GM19324 (cell line): ENCODE measurements around the gene MEMO1.
A peak's percentile ranks its signal among the peaks of the same experiment; 100 is the strongest.
"Not testable (repeated sequence)": the region's sequence is repeated elsewhere in the genome, so short reads cannot be mapped to it uniquely, and the experiment has no call there.

Experiments used
- ATAC-seq: cut with Tn5 transposase; IDR thresholded peaks from one replicate; pipeline ENCODE4 v1.9.1; 2021; ENCODE audit warnings: mild to moderate bottlenecking, moderate library complexity; ENCODE audit not compliant: unreplicated experiment, low FRiP score

Gene MEMO1

GRCh38 chr2:32010670-32011484 is at the start of gene MEMO1:
Gene MEMO1, minus strand, starts transcription at chr2:32011008. Its CDS starts 761 bp downstream, at chr2:32010247.
- ATAC-seq = peak; percentile 72

GRCh38 chr2:32060266-32060665 is 49.5 kb upstream of the MEMO1 start:
- ATAC-seq = no peak

GRCh38 chr2:32058130-32058529 is 47.3 kb upstream of the MEMO1 start:
- no peak for ATAC-seq

- ATAC-seq = not testable (repeated sequence)
Observed at GRCh38 chr2:32054583-32054982, 43.8 kb upstream of the MEMO1 start.

GRCh38 chr2:32051836-32052439 is 41.1 kb upstream of the MEMO1 start:
- ATAC-seq = no peak

GRCh38 chr2:32043561-32043960 is 32.8 kb upstream of the MEMO1 start:
- ATAC-seq = no peak

GRCh38 chr2:32039447-32040219 is 28.8 kb upstream of the MEMO1 start, which contains the start of gene DPY30:
Gene DPY30, minus strand, starts transcription at chr2:32039805. Its CDS starts 349 bp downstream, at chr2:32039456.
- ATAC-seq = peak; percentile 94

GRCh38 chr2:32034198-32034887 is 23.5 kb upstream of the MEMO1 start:
- not testable (repeated sequence) for ATAC-seq

GRCh38 chr2:32018789-32019482 is 8.1 kb upstream of the MEMO1 start:
- not testable (repeated sequence) for ATAC-seq

GRCh38 chr2:32012872-32013271 is 2.1 kb upstream of the MEMO1 start:
- ATAC-seq = no peak

- ATAC-seq = no peak
Observed at GRCh38 chr2:32011485-32011960, 715 bp upstream of the MEMO1 start.

GRCh38 chr2:32010280-32010669 is 533 bp downstream of the MEMO1 start:
- peak; percentile 64 for ATAC-seq

GRCh38 chr2:32009516-32010256 is 1.1 kb downstream of the MEMO1 start:
- peak; percentile 31 for ATAC-seq

- no peak for ATAC-seq
Observed at GRCh38 chr2:32008805-32009515, 1.8 kb downstream of the MEMO1 start.

GRCh38 chr2:32007121-32007391 is 3.8 kb downstream of the MEMO1 start:
- ATAC-seq = no peak

- no peak for ATAC-seq
Observed at GRCh38 chr2:32005371-32005976, 5.3 kb downstream of the MEMO1 start.

- no peak for ATAC-seq
Observed at GRCh38 chr2:32003791-32004190, 7.0 kb downstream of the MEMO1 start.

- ATAC-seq = no peak
Observed at GRCh38 chr2:32002406-32002805, 8.4 kb downstream of the MEMO1 start.
